ENCODE data around the gene BCAP29. TPM values are rescaled to one million over a fixed set of nuclear protein-coding genes. Genes with fewer than 3 reads are reported as not detected.

BCAP29 gene
- total and polyA plus RNA-seq, 2 of the 8 experiments (the other 6 are each of a cell fraction or from before 2014, with no cell fraction given), result 6.8 to 18.1 TPM

DNA sequence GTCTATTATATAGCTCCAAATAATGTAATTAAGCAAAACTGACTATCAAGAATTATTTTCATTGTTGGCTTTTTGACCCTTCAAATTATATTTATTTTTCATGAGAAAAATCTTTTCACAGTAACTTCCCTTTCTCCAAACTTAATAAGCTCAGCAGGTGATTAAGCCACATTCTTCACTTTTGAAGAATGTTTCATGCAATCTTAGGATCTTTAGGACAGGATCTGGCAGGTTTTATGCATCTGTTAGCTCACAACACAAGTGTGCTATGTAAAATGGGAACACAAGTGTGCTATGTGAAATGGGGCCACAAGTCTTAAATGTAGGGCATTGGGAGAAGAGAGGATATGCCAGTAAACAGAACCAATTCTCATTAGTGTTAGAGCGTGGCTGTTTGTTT lies 26.3 kb downstream of the BCAP29 start (continued):
- TF ChIP-seq, protein P1, sequence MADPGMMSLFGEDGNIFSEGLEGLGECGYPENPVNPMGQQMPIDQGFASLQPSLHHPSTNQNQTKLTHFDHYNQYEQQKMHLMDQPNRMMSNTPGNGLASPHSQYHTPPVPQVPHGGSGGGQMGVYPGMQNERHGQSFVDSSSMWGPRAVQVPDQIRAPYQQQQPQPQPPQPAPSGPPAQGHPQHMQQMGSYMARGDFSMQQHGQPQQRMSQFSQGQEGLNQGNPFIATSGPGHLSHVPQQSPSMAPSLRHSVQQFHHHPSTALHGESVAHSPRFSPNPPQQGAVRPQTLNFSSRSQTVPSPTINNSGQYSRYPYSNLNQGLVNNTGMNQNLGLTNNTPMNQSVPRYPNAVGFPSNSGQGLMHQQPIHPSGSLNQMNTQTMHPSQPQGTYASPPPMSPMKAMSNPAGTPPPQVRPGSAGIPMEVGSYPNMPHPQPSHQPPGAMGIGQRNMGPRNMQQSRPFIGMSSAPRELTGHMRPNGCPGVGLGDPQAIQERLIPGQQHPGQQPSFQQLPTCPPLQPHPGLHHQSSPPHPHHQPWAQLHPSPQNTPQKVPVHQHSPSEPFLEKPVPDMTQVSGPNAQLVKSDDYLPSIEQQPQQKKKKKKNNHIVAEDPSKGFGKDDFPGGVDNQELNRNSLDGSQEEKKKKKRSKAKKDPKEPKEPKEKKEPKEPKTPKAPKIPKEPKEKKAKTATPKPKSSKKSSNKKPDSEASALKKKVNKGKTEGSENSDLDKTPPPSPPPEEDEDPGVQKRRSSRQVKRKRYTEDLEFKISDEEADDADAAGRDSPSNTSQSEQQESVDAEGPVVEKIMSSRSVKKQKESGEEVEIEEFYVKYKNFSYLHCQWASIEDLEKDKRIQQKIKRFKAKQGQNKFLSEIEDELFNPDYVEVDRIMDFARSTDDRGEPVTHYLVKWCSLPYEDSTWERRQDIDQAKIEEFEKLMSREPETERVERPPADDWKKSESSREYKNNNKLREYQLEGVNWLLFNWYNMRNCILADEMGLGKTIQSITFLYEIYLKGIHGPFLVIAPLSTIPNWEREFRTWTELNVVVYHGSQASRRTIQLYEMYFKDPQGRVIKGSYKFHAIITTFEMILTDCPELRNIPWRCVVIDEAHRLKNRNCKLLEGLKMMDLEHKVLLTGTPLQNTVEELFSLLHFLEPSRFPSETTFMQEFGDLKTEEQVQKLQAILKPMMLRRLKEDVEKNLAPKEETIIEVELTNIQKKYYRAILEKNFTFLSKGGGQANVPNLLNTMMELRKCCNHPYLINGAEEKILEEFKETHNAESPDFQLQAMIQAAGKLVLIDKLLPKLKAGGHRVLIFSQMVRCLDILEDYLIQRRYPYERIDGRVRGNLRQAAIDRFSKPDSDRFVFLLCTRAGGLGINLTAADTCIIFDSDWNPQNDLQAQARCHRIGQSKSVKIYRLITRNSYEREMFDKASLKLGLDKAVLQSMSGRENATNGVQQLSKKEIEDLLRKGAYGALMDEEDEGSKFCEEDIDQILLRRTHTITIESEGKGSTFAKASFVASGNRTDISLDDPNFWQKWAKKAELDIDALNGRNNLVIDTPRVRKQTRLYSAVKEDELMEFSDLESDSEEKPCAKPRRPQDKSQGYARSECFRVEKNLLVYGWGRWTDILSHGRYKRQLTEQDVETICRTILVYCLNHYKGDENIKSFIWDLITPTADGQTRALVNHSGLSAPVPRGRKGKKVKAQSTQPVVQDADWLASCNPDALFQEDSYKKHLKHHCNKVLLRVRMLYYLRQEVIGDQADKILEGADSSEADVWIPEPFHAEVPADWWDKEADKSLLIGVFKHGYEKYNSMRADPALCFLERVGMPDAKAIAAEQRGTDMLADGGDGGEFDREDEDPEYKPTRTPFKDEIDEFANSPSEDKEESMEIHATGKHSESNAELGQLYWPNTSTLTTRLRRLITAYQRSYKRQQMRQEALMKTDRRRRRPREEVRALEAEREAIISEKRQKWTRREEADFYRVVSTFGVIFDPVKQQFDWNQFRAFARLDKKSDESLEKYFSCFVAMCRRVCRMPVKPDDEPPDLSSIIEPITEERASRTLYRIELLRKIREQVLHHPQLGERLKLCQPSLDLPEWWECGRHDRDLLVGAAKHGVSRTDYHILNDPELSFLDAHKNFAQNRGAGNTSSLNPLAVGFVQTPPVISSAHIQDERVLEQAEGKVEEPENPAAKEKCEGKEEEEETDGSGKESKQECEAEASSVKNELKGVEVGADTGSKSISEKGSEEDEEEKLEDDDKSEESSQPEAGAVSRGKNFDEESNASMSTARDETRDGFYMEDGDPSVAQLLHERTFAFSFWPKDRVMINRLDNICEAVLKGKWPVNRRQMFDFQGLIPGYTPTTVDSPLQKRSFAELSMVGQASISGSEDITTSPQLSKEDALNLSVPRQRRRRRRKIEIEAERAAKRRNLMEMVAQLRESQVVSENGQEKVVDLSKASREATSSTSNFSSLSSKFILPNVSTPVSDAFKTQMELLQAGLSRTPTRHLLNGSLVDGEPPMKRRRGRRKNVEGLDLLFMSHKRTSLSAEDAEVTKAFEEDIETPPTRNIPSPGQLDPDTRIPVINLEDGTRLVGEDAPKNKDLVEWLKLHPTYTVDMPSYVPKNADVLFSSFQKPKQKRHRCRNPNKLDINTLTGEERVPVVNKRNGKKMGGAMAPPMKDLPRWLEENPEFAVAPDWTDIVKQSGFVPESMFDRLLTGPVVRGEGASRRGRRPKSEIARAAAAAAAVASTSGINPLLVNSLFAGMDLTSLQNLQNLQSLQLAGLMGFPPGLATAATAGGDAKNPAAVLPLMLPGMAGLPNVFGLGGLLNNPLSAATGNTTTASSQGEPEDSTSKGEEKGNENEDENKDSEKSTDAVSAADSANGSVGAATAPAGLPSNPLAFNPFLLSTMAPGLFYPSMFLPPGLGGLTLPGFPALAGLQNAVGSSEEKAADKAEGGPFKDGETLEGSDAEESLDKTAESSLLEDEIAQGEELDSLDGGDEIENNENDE (IDR thresholded peaks at IDR 0.05; ENCODE audit: insufficient replicate concordance, low read length), result no peak
- no peak for TF ChIP-seq TBP (IDR thresholded peaks at IDR 0.05; ENCODE audit: low read depth, low read length)
- TF ChIP-seq CBX5 (IDR thresholded peaks at IDR 0.05; ENCODE audit: low read depth, low read length), result no peak
- TF ChIP-seq SP1 (IDR thresholded peaks at IDR 0.05; ENCODE audit: low read depth, low read length), result no peak
- TF ChIP-seq TCF12 (IDR thresholded peaks at IDR 0.05; ENCODE audit: low read depth, low read length), result no peak
- no peak for TF ChIP-seq POLR2AphosphoS5 (IDR thresholded peaks at IDR 0.05; ENCODE audit: low read depth, low read length)
- TF ChIP-seq, protein P2, sequence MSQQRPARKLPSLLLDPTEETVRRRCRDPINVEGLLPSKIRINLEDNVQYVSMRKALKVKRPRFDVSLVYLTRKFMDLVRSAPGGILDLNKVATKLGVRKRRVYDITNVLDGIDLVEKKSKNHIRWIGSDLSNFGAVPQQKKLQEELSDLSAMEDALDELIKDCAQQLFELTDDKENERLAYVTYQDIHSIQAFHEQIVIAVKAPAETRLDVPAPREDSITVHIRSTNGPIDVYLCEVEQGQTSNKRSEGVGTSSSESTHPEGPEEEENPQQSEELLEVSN (IDR thresholded peaks at IDR 0.05), result no peak
- no peak for TF ChIP-seq PHF8 (conservative IDR thresholded peaks at IDR 0.05; ENCODE audit: low read depth, low read length)
- no peak for TF ChIP-seq SP4 (IDR thresholded peaks at IDR 0.05; ENCODE audit: low read length)

Measured in H1 (cell line).